Cardiac muscle cell (in vitro differentiated cells and primary cell): ENCODE measurements around the gene UBAP1. TPM values are rescaled to one million over a fixed set of nuclear protein-coding genes. Genes with fewer than 3 reads are reported as not detected.

Source experiments
- DNase-seq, 2 donors: peaks; one replicate each; pipeline versions ENCODE4 v3.0.0 to v3.0.0-alpha.2; 2010 to 2017; ENCODE audit warnings: low read depth in 1 of 2, low spot score in 1 of 2
- H3K27ac ChIP-seq: fragments of 200-600 bp; sonication (generic); 2 replicates; pipeline ENCODE4 v1.5.1; 2016
- H3K27me3 ChIP-seq: fragments of 200-600 bp; sonication (generic); 2 replicates; pipeline ENCODE4 v1.6.0; 2016; ENCODE audit warnings: control low read depth
- H3K36me3 ChIP-seq: fragments of 200-600 bp; sonication (generic); 2 replicates; pipeline ENCODE4 v1.5.1; 2016; ENCODE audit warnings: control low read depth
- H3K4me1 ChIP-seq: fragments of 200-600 bp; sonication (generic); 2 replicates; pipeline ENCODE4 v1.8.1; 2017; ENCODE audit warnings: low read depth, mild to moderate bottlenecking, mixed run types
- H3K4me3 ChIP-seq: fragments of 200-600 bp; sonication (generic); 2 replicates; pipeline ENCODE4 v1.5.1; 2016; ENCODE audit warnings: mild to moderate bottlenecking
- H3K9me3 ChIP-seq: fragments of 200-600 bp; sonication (generic); 2 replicates; pipeline ENCODE4 v1.5.1; 2017; ENCODE audit warnings: low read depth, mild to moderate bottlenecking, control low read depth
- CTCF ChIP-seq: IDR thresholded peaks from 2 replicates; pipeline ENCODE4 v1.5.1; 2012; ENCODE audit warnings: low read depth, mild to moderate bottlenecking, low read length
- polyA plus RNA-seq: library from polyadenylated mRNA; unstranded; fragments of >200 nt; fragmentation: Nextera tagmentation; extraction: Ambion mirVana; gene quantifications from 2 replicates; pipeline ENCODE4 v1.2.1, GENCODE V29; 2016
- total RNA-seq: library from RNA; depleted of rRNA; stranded (reverse); fragments of >200 nt; gene quantifications from 2 replicates; pipeline ENCODE4 v1.2.3, GENCODE V29; 2016

UBAP1 gene
- total and polyA plus RNA-seq, 2 experiments from 2014 or later = 28.6 to 52.3 TPM

- Histone ChIP-seq H3K4me3 (no peak overlapping the region), H3K27ac (no peak overlapping the region), H3K4me1 (no peaks in the 10 kb centered on the region), H3K27me3 (no peaks in the 10 kb centered on the region), H3K9me3 (no peaks in the 10 kb centered on the region), H3K36me3 (no peaks in the 10 kb centered on the region)
- DNase-seq = no peak
- no peak for TF ChIP-seq CTCF
Measured at GRCh38 chr9:34256987-34257585, 78.2 kb downstream of the UBAP1 start.

DNA sequence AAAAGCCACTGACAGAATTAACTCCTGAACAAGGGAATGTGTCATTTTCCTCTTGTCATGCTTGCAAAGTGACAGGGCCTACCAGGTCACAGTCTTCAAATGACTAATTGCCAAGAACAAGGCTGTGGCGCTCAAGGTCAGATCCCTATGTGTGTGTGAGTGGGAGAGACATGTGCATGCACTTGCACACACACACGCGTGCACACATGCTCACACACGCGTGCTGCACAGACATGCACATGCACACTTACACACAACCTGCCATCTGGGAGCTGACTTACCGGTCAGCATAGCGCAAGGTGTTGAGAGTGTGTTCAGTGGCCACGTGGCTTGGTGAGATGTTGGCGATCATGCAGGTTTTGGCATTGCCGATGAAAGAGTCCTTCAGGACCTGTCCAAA is 80.5 kb downstream of the UBAP1 start:
- Histone ChIP-seq H3K27ac (no peak overlapping the region), H3K9me3 (no peaks in the 10 kb centered on the region), H3K27me3 (no peaks in the 10 kb centered on the region), H3K4me1 (no peaks in the 10 kb centered on the region), H3K4me3 (no peak overlapping the region), H3K36me3 (no peaks in the 10 kb centered on the region)
- DNase-seq = no peak
- no peak for TF ChIP-seq CTCF

GRCh38 chr9:34262971-34263370 is 84.1 kb downstream of the UBAP1 start:
- H3K27ac ChIP-seq = no peak overlapping the region
- H3K27me3 ChIP-seq = no peaks in the 10 kb centered on the region
- no peak for TF ChIP-seq CTCF
- no peaks in the 10 kb centered on the region for H3K36me3 ChIP-seq
- H3K9me3 ChIP-seq = no peaks in the 10 kb centered on the region
- H3K4me3 ChIP-seq = no peak overlapping the region
- H3K4me1 ChIP-seq = no peaks in the 10 kb centered on the region
- no peak for DNase-seq

- no peaks in the 10 kb centered on the region for H3K9me3 ChIP-seq
- no peak for TF ChIP-seq CTCF
Measured at GRCh38 chr9:34267660-34268059, 88.8 kb downstream of the UBAP1 start.

GRCh38 chr9:34271265-34272006 is 92.6 kb downstream of the UBAP1 start:
- H3K27ac ChIP-seq = no peak overlapping the region

More at GRCh38 chr9:34267660-34268059, 88.8 kb downstream of the UBAP1 start:
- Histone ChIP-seq H3K4me1 (no peaks in the 10 kb centered on the region), H3K27ac (no peak overlapping the region), H3K27me3 (no peaks in the 10 kb centered on the region), H3K36me3 (no peaks in the 10 kb centered on the region), H3K4me3 (no peak overlapping the region)
- DNase-seq = no peak

More at GRCh38 chr9:34271265-34272006, 92.6 kb downstream of the UBAP1 start:
- Histone ChIP-seq H3K27me3 (no peaks in the 10 kb centered on the region), H3K4me1 (no peaks in the 10 kb centered on the region), H3K4me3 (no peak overlapping the region), H3K9me3 (no peaks in the 10 kb centered on the region), H3K36me3 (no peaks in the 10 kb centered on the region)
- no peak for TF ChIP-seq CTCF
- DNase-seq = no peak
